ENCODE results near the gene TMEM120B.

The TMEM120B gene

GRCh38 chr12:121823101-121823726, 110.7 kb downstream of the TMEM120B start:
- DNase-seq = no peak

GRCh38 chr12:121823727-121824115, 111.2 kb downstream of the TMEM120B start:
- DNase-seq = no peak

GRCh38 chr12:121825041-121825523, 112.5 kb downstream of the TMEM120B start:
- no peak for DNase-seq

GRCh38 chr12:121826318-121827150, 114.0 kb downstream of the TMEM120B start:
- no peak for DNase-seq

- DNase-seq = no peak
Measured at GRCh38 chr12:121827351-121828099, 115.0 kb downstream of the TMEM120B start.

GRCh38 chr12:121828306-121828705, 115.8 kb downstream of the TMEM120B start:
- DNase-seq = no peak

GRCh38 chr12:121828826-121829225, 116.3 kb downstream of the TMEM120B start:
- DNase-seq = no peak

- no peak for DNase-seq
Measured at GRCh38 chr12:121829250-121829918, 116.8 kb downstream of the TMEM120B start.

- DNase-seq = no peak
Measured at GRCh38 chr12:121830134-121830533, 117.6 kb downstream of the TMEM120B start.

GRCh38 chr12:121830588-121831265, 118.2 kb downstream of the TMEM120B start:
- no peak for DNase-seq
